ENCODE measurements around the gene TLR10. TPM values are rescaled to one million over a fixed set of nuclear protein-coding genes. Genes with fewer than 3 reads are reported as not detected.

Gene TLR10
- total RNA-seq, 4 donors from 2014 or later, result 0.09 to 0.38 (median 0.38) TPM; not detected in 1

- intact Hi-C loops (cut with DNase I), result no loop called here
- Histone ChIP-seq H3K27me3 (no peaks in the 10 kb centered on the region), H3K4me3 (no peak overlapping the region), H3K4me1 (peaks cover 0 to 12% (median 0%) of the 10 kb centered on the region in 3 donors), H3K36me3 (no peaks in the 10 kb centered on the region), H3K27ac (no peak overlapping the region), H3K9me3 (no peaks in the 10 kb centered on the region)
- TF ChIP-seq CTCF (IDR thresholded peaks at IDR 0.05) (no peak), POLR2A (IDR thresholded peaks at IDR 0.05) (no peak)
- WGBS, 2 donors, result 72 to 74% methylated on average over 3 to 4 of the region's 4 CpGs
- DNase-seq, result no peak
Measured at GRCh38 chr4:38787693-38788092, 4.9 kb upstream of the TLR10 start.

DNA sequence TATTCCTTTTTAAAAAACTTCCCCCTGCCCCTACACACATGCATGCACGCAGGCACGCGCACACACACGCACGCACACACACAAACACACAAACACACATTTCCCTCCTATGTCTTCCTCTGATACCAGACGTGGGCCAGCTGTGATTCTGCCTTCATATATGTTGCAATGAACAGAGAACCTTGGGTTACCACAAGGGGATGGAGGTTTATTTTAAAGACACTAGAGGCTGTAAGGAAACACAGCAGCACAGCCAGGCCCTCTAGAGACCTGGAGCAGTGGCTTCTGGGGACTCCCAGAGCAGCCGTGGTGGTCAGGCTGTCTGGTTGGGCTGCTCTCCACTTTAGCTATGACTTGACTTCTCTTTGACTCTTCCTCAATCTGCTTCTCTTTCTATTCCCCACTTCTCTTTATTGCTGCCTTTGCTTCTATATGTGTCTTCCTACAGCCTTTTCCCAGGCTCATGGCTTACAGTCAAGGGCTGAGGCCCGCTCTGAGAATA, 3.2 kb upstream of the TLR10 start:
- intact Hi-C loops (cut with DNase I), result no loop called here
- Histone ChIP-seq H3K9me3 (no peaks in the 10 kb centered on the region), H3K27ac (peak overlapping the region in 2 of 4 donors; percentile 1 to 16), H3K27me3 (no peaks in the 10 kb centered on the region), H3K4me1 (peaks cover 0 to 13% (median 0%) of the 10 kb centered on the region in 3 donors), H3K4me3 (no peak overlapping the region), H3K36me3 (no peaks in the 10 kb centered on the region)
- no peak for TF ChIP-seq CTCF (IDR thresholded peaks at IDR 0.05)
- TF ChIP-seq POLR2A (IDR thresholded peaks at IDR 0.05), result no peak
- WGBS, 2 donors, result 72 to 85% methylated on average over 8 of the region's 8 CpGs
- DNase-seq, result no peak

GRCh38 chr4:38785041-38785790, 2.4 kb upstream of the TLR10 start:
- peak overlapping the region in 1 of 4 donors; percentile 1 for H3K27ac ChIP-seq

DNA sequence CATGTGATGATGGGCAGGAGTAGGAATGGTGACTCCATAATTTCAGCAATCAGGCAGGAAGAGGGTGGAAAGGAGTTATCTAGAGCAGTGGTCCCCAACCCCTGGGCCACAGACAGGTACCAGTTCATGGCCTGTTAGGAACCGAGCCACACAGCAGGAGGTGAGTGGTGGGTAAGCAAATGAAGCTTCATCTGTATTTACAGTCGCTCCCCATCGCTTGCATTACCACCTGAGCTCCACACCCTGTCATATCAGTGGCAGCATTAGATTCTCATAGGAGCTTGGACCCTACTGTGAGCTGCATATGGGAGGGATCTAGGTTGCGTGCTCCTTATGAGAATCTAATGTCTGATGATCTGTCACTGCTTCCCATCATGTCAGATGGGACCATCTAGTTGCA, 1.4 kb upstream of the TLR10 start:
- DNase-seq, result no peak

More at GRCh38 chr4:38785041-38785790, 2.4 kb upstream of the TLR10 start:
- no peak for DNase-seq
- WGBS, 2 donors, result 31 to 37% methylated on average over 6 of the region's 6 CpGs
- H3K4me1 ChIP-seq, result peaks cover 0 to 13% (median 0%) of the 10 kb centered on the region in 3 donors
- TF ChIP-seq POLR2A (IDR thresholded peaks at IDR 0.05) (no peak), CTCF (IDR thresholded peaks at IDR 0.05) (no peak)
- no peaks in the 10 kb centered on the region for H3K9me3 ChIP-seq
- no peaks in the 10 kb centered on the region for H3K36me3 ChIP-seq
- intact Hi-C loops (cut with DNase I), result no loop called here
- no peak overlapping the region for H3K4me3 ChIP-seq
- H3K27me3 ChIP-seq, result no peaks in the 10 kb centered on the region

More for the DNA sequence above, 1.4 kb upstream of the TLR10 start:
- Histone ChIP-seq H3K36me3 (no peaks in the 10 kb centered on the region), H3K27me3 (no peaks in the 10 kb centered on the region), H3K4me3 (no peak overlapping the region), H3K4me1 (peaks cover 0 to 13% (median 0%) of the 10 kb centered on the region in 3 donors), H3K27ac (no peak overlapping the region), H3K9me3 (no peaks in the 10 kb centered on the region)
- WGBS, 2 donors, result 89 to 95% methylated on average over 4 of the region's 4 CpGs
- TF ChIP-seq CTCF (IDR thresholded peaks at IDR 0.05), result no peak
- no peak for TF ChIP-seq POLR2A (IDR thresholded peaks at IDR 0.05)
- intact Hi-C loops (cut with DNase I), result no loop called here

All from esophagus squamous epithelium (tissue), 5 donors.